Measurements from ENCODE around the gene VPS39.

- TF ChIP-seq POLR2A (IDR thresholded peaks at IDR 0.05) = no peak
- TF ChIP-seq CTCF (IDR thresholded peaks at IDR 0.05) = no peak
Observed at GRCh38 chr15:42156243-42156922, 51.7 kb downstream of the VPS39 start, which contains the start of gene PLA2G4F.
